HG02610 (cell line): Measurements from ENCODE around the gene PLCZ1.

Source experiments
- ATAC-seq: cut with Tn5 transposase; IDR thresholded peaks from one replicate; pipeline ENCODE4 v1.9.1; 2021; ENCODE audit warnings: mild to moderate bottlenecking, moderate library complexity; ENCODE audit not compliant: unreplicated experiment

Gene PLCZ1

DNA sequence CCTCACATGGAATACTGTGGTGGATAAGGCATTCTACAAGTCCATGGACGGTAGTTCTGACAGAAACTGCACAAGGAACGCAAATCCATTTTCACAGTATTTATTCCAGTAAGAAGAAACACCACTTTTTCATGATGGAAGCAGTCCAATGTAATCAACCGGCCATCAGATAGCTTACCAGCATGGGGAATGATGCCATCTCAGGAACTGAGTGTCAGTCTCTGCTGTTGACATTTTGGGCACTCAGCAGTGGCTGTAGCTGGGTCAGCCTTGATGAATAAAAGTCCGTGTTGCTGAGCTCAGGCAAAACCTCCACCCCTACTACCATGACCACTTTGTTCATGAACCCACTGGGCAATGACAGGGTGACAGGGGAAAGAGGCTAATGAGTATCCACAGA is 103.4 kb downstream of the PLCZ1 start:
- no peak for ATAC-seq
